ENCODE results near the gene ARHGAP32. TPM values are rescaled to one million over a fixed set of nuclear protein-coding genes. Genes with fewer than 3 reads are reported as not detected.

Gene ARHGAP32
- total RNA-seq, 1 experiment from 2014 or later, result 27.8 TPM

DNA sequence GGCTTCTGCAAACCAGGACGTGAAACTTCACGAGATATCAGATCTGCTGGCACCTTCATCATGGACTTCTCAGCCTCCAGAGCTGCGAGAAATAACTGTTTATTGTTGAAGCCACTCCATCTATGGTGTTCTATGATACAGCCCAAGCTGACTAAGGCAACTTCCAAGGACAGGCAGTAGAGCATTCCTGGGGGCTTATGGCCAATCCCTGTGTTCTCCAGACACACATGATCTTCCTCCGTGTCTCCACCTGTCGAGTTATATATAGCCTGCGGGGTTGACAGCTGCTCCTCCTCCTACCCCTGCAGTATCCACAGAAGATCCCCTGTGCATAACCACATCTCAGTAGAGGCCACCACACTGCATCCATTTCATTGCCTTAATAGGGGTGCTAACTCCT is 260.5 kb downstream of the ARHGAP32 start:
- no TSS peak for BruUV-seq (replicated peaks)
- H2AFZ ChIP-seq (ENCODE audit: low read depth, low read length, poor library complexity, severe bottlenecking), result no peak overlapping the region
- H3K9me2 ChIP-seq (ENCODE audit: insufficient read depth), result no peaks in the 10 kb centered on the region
- H3K4me1 ChIP-seq (ENCODE audit: control insufficient read depth in 1 of 2, insufficient read depth in 2 of 2, low read length in 2 of 2), result no peaks in the 10 kb centered on the region
- no peak overlapping the region for H3K4me2 ChIP-seq (ENCODE audit: low read length)
- H3K36me3 ChIP-seq (ENCODE audit: control insufficient read depth in 1 of 2, insufficient read depth in 2 of 2, low read length in 2 of 2), result no peaks in the 10 kb centered on the region
- ChIA-PET RAD21 (ENCODE audit: low non-redundant PET in 1 of 2, low total read pairs in 2 of 2, uncharacterized antibody in 2 of 2, unreplicated experiment in 2 of 2) (no interaction called here), POLR2A (no interaction called here), CTCF (no interaction called here)
- DNase-seq (ENCODE audit: low read depth, low spot score) (no peak), ATAC-seq (no peak)
- intact Hi-C loops (cut with micrococcal nuclease), result no loop called here
- H3K79me2 ChIP-seq (ENCODE audit: insufficient read depth, low read length), result no peaks in the 10 kb centered on the region
- no peak overlapping the region for H3K4me3 ChIP-seq (replicated peaks in 1 of 2; ENCODE audit: low read depth in 1 of 2, low read length in 2 of 2)
- TF ChIP-seq FOSL1 (IDR thresholded peaks at IDR 0.05; ENCODE audit: low read depth), result no peak
- TF ChIP-seq JUND (IDR thresholded peaks at IDR 0.05), result no peak
- TF ChIP-seq SRF (IDR thresholded peaks at IDR 0.05; ENCODE audit: low read depth), result no peak
- no peak for TF ChIP-seq ELF1 (IDR thresholded peaks at IDR 0.05; ENCODE audit: borderline replicate concordance, low read depth)
- TF ChIP-seq EGR1 (IDR thresholded peaks at IDR 0.05; ENCODE audit: low read depth), result no peak
- TF ChIP-seq ZNF274 (IDR thresholded peaks at IDR 0.05; ENCODE audit: low read depth, low read length), result no peak
- H3K9me3 ChIP-seq (ENCODE audit: control insufficient read depth in 1 of 2, insufficient read depth in 1 of 2, low read depth in 1 of 2, low read length in 2 of 2), result no peaks in the 10 kb centered on the region
- H3K27me3 ChIP-seq (ENCODE audit: insufficient read depth, low read length), result no peaks in the 10 kb centered on the region
- no peaks in the 10 kb centered on the region for H4K20me1 ChIP-seq (ENCODE audit: insufficient read depth)
- no peak overlapping the region for H3K9ac ChIP-seq (ENCODE audit: low read length)
- H3K27ac ChIP-seq (ENCODE audit: low read depth, low read length), result no peak overlapping the region

DNA sequence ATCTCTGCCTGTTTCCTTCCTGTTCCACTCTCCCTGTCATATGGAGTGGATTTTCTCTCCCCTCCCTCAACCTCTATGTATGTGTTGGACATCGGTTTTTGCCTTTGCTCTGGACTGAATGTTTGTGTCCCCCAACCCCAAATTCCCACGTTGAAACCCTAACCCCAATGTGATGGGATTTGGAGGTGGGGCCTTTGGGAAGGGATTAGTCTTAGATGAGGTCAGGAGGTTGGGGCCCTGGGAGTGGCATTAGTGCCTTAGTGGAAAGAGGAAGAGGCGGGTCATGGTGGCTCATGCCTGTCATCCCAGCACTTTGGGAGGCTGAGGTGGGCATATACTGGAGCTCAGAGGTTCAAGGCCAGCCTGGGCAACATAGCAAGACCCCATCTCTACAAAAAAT is 261.1 kb downstream of the ARHGAP32 start:
- no TSS peak for BruUV-seq (replicated peaks)
- TF ChIP-seq, protein P1, sequence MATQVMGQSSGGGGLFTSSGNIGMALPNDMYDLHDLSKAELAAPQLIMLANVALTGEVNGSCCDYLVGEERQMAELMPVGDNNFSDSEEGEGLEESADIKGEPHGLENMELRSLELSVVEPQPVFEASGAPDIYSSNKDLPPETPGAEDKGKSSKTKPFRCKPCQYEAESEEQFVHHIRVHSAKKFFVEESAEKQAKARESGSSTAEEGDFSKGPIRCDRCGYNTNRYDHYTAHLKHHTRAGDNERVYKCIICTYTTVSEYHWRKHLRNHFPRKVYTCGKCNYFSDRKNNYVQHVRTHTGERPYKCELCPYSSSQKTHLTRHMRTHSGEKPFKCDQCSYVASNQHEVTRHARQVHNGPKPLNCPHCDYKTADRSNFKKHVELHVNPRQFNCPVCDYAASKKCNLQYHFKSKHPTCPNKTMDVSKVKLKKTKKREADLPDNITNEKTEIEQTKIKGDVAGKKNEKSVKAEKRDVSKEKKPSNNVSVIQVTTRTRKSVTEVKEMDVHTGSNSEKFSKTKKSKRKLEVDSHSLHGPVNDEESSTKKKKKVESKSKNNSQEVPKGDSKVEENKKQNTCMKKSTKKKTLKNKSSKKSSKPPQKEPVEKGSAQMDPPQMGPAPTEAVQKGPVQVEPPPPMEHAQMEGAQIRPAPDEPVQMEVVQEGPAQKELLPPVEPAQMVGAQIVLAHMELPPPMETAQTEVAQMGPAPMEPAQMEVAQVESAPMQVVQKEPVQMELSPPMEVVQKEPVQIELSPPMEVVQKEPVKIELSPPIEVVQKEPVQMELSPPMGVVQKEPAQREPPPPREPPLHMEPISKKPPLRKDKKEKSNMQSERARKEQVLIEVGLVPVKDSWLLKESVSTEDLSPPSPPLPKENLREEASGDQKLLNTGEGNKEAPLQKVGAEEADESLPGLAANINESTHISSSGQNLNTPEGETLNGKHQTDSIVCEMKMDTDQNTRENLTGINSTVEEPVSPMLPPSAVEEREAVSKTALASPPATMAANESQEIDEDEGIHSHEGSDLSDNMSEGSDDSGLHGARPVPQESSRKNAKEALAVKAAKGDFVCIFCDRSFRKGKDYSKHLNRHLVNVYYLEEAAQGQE (IDR thresholded peaks at IDR 0.05; ENCODE audit: low read depth), result no peak
- TF ChIP-seq FOSL1 (IDR thresholded peaks at IDR 0.05; ENCODE audit: low read depth), result no peak
- no peak for TF ChIP-seq SP1 (IDR thresholded peaks at IDR 0.05; ENCODE audit: low read depth)
- TF ChIP-seq SIN3A (IDR thresholded peaks at IDR 0.05; ENCODE audit: low read depth), result no peak
- no peak for TF ChIP-seq ELF1 (IDR thresholded peaks at IDR 0.05; ENCODE audit: borderline replicate concordance, low read depth)
- no peak for TF ChIP-seq EZH2 (IDR thresholded peaks at IDR 0.05)
- TF ChIP-seq POLR2A (IDR thresholded peaks at IDR 0.05; ENCODE audit: borderline replicate concordance, extremely low read depth, insufficient read depth, insufficient read length), result no peak
- no peak for TF ChIP-seq EGR1 (IDR thresholded peaks at IDR 0.05; ENCODE audit: low read depth)
- no peak for TF ChIP-seq SRF (IDR thresholded peaks at IDR 0.05; ENCODE audit: low read depth)
- no peak for TF ChIP-seq EZH2phosphoT487 (IDR thresholded peaks at IDR 0.05; ENCODE audit: borderline replicate concordance)
- TF ChIP-seq, protein P2, sequence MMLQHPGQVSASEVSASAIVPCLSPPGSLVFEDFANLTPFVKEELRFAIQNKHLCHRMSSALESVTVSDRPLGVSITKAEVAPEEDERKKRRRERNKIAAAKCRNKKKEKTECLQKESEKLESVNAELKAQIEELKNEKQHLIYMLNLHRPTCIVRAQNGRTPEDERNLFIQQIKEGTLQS (IDR thresholded peaks at IDR 0.05), result no peak
- no peak for TF ChIP-seq ZNF274 (IDR thresholded peaks at IDR 0.05; ENCODE audit: low read depth, low read length)
- TF ChIP-seq TCF7L2 (IDR thresholded peaks at IDR 0.05; ENCODE audit: borderline replicate concordance, extremely low read depth, insufficient read depth, insufficient read length), result no peak
- no peak for TF ChIP-seq YY1 (IDR thresholded peaks at IDR 0.05; ENCODE audit: extremely low read depth, insufficient replicate concordance, low read depth, low read length)
- TF ChIP-seq, protein P3, sequence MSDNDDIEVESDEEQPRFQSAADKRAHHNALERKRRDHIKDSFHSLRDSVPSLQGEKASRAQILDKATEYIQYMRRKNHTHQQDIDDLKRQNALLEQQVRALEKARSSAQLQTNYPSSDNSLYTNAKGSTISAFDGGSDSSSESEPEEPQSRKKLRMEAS (IDR thresholded peaks at IDR 0.05), result no peak
- no peak for TF ChIP-seq CBX3 (IDR thresholded peaks at IDR 0.05; ENCODE audit: low read depth)

More for the DNA sequence above, 261.1 kb downstream of the ARHGAP32 start:
- Histone ChIP-seq H3K36me3 (ENCODE audit: control insufficient read depth in 1 of 2, insufficient read depth in 2 of 2, low read length in 2 of 2) (no peaks in the 10 kb centered on the region), H3K4me1 (ENCODE audit: control insufficient read depth in 1 of 2, insufficient read depth in 2 of 2, low read length in 2 of 2) (no peaks in the 10 kb centered on the region), H3K9me2 (ENCODE audit: insufficient read depth) (no peaks in the 10 kb centered on the region), H2AFZ (ENCODE audit: low read depth, low read length, poor library complexity, severe bottlenecking) (no peak overlapping the region), H3K4me2 (ENCODE audit: low read length) (no peak overlapping the region), H3K27ac (ENCODE audit: low read depth, low read length) (no peak overlapping the region), H3K27me3 (ENCODE audit: insufficient read depth, low read length) (no peaks in the 10 kb centered on the region), H4K20me1 (ENCODE audit: insufficient read depth) (no peaks in the 10 kb centered on the region), H3K79me2 (ENCODE audit: insufficient read depth, low read length) (no peaks in the 10 kb centered on the region), H3K9ac (ENCODE audit: low read length) (no peak overlapping the region), H3K4me3 (replicated peaks in 1 of 2; ENCODE audit: low read depth in 1 of 2, low read length in 2 of 2) (no peak overlapping the region), H3K9me3 (ENCODE audit: control insufficient read depth in 1 of 2, insufficient read depth in 1 of 2, low read depth in 1 of 2, low read length in 2 of 2) (no peaks in the 10 kb centered on the region)
- ATAC-seq, result no peak
- ChIA-PET RAD21 (ENCODE audit: low non-redundant PET in 1 of 2, low total read pairs in 2 of 2, uncharacterized antibody in 2 of 2, unreplicated experiment in 2 of 2) (no interaction called here), POLR2A (no interaction called here), CTCF (no interaction called here)
- intact Hi-C loops (cut with micrococcal nuclease), result no loop called here
- no peak for DNase-seq (ENCODE audit: low read depth, low spot score)
